ENCODE results near the gene ATRIP. TPM values are rescaled to one million over a fixed set of nuclear protein-coding genes. Genes with fewer than 3 reads are reported as not detected.
"Not testable (repeated sequence)": the region's sequence is repeated elsewhere in the genome, so short reads cannot be mapped to it uniquely, and the experiment has no call there.

Gene ATRIP
- total RNA-seq, 1 donor from 2014 or later: 15.8 TPM

GRCh38 chr3:48472923-48473616, 26.5 kb downstream of the ATRIP start:
- Mint-ChIP-seq H3K36me3 (ENCODE audit: unreplicated experiment) (peaks cover 6% of the 10 kb centered on the region), H3K4me1 (ENCODE audit: low read depth, unreplicated experiment) (peaks cover 25% of the 10 kb centered on the region), H3K4me3 (ENCODE audit: unreplicated experiment) (peak overlapping the region; percentile 99), H3K27me3 (ENCODE audit: unreplicated experiment) (peaks cover 10% of the 10 kb centered on the region), H3K27ac (ENCODE audit: unreplicated experiment) (peak overlapping the region; percentile 100), H3K9me3 (ENCODE audit: unreplicated experiment) (peaks cover 2% of the 10 kb centered on the region)
- peak; percentile 78 for TF ChIP-seq CTCF (IDR thresholded peaks at IDR 0.05; ENCODE audit: partially characterized antibody, unreplicated experiment)
- peak; percentile 96 for DNase-seq

GRCh38 chr3:48473617-48473952, 27.0 kb downstream of the ATRIP start:
- H3K4me1 Mint-ChIP-seq (ENCODE audit: low read depth, unreplicated experiment): peaks cover 23% of the 10 kb centered on the region
- H3K27ac Mint-ChIP-seq (ENCODE audit: unreplicated experiment): peak overlapping the region; percentile 100
- no peak for DNase-seq
- peak overlapping the region; percentile 99 for H3K4me3 Mint-ChIP-seq (ENCODE audit: unreplicated experiment)
- H3K9me3 Mint-ChIP-seq (ENCODE audit: unreplicated experiment): peaks cover 2% of the 10 kb centered on the region
- peaks cover 9% of the 10 kb centered on the region for H3K27me3 Mint-ChIP-seq (ENCODE audit: unreplicated experiment)
- peaks cover 5% of the 10 kb centered on the region for H3K36me3 Mint-ChIP-seq (ENCODE audit: unreplicated experiment)
- no peak for TF ChIP-seq CTCF (IDR thresholded peaks at IDR 0.05; ENCODE audit: partially characterized antibody, unreplicated experiment)

- peaks cover 23% of the 10 kb centered on the region for H3K4me1 Mint-ChIP-seq (ENCODE audit: low read depth, unreplicated experiment)
- not testable (repeated sequence) for H3K27ac Mint-ChIP-seq (ENCODE audit: unreplicated experiment); H3K36me3 Mint-ChIP-seq (ENCODE audit: unreplicated experiment); H3K27me3 Mint-ChIP-seq (ENCODE audit: unreplicated experiment); H3K4me3 Mint-ChIP-seq (ENCODE audit: unreplicated experiment); H3K9me3 Mint-ChIP-seq (ENCODE audit: unreplicated experiment); DNase-seq
Observed at GRCh38 chr3:48474031-48474430, 27.5 kb downstream of the ATRIP start.

GRCh38 chr3:48474619-48475018, 28.1 kb downstream of the ATRIP start:
- peaks cover 2% of the 10 kb centered on the region for H3K9me3 Mint-ChIP-seq (ENCODE audit: unreplicated experiment)
- peak overlapping the region; percentile 7 for H3K4me3 Mint-ChIP-seq (ENCODE audit: unreplicated experiment)
- peaks cover 5% of the 10 kb centered on the region for H3K36me3 Mint-ChIP-seq (ENCODE audit: unreplicated experiment)
- peaks cover 9% of the 10 kb centered on the region for H3K27me3 Mint-ChIP-seq (ENCODE audit: unreplicated experiment)
- DNase-seq: no peak
- peaks cover 20% of the 10 kb centered on the region for H3K4me1 Mint-ChIP-seq (ENCODE audit: low read depth, unreplicated experiment)
- no peak for TF ChIP-seq CTCF (IDR thresholded peaks at IDR 0.05; ENCODE audit: partially characterized antibody, unreplicated experiment)
- peak overlapping the region; percentile 1 for H3K27ac Mint-ChIP-seq (ENCODE audit: unreplicated experiment)

GRCh38 chr3:48475188-48475587, 28.7 kb downstream of the ATRIP start:
- H3K27me3 Mint-ChIP-seq (ENCODE audit: unreplicated experiment): peaks cover 9% of the 10 kb centered on the region
- no peak for TF ChIP-seq CTCF (IDR thresholded peaks at IDR 0.05; ENCODE audit: partially characterized antibody, unreplicated experiment)
- H3K4me3 Mint-ChIP-seq (ENCODE audit: unreplicated experiment): no peak overlapping the region
- no peak overlapping the region for H3K27ac Mint-ChIP-seq (ENCODE audit: unreplicated experiment)
- DNase-seq: no peak
- H3K9me3 Mint-ChIP-seq (ENCODE audit: unreplicated experiment): peaks cover 2% of the 10 kb centered on the region
- peaks cover 5% of the 10 kb centered on the region for H3K36me3 Mint-ChIP-seq (ENCODE audit: unreplicated experiment)
- peaks cover 17% of the 10 kb centered on the region for H3K4me1 Mint-ChIP-seq (ENCODE audit: low read depth, unreplicated experiment)
